ENCODE data around the gene PLCH2. TPM values are rescaled to one million over a fixed set of nuclear protein-coding genes. Genes with fewer than 3 reads are reported as not detected.

PLCH2 gene
- total RNA-seq, 1 experiment from 2014 or later, result 0.74 TPM

DNA sequence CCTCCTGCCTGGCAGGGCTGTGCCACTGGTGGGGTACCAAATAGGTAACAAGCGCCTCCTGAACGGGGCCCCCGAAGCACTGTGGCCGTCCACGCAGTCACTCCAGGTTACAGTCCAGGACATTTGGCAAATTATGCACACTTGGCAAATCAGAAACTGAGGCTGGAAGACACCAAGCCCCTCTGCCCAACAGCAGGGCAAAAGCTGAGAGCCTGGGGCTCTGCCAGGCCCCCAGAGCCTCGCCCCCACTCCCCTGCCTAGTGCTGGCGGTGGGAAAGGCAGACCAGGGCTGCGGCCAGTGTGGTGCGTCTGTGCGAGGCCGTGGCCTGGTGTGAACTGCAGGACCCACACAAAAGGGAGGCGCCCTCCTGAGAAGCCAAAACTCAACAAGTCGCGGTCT, 40.9 kb downstream of the PLCH2 start:
- DNase-seq (ENCODE audit: low read depth), result no peak
- in situ Hi-C loops (cut with HindIII; ENCODE audit: low pct_unique_long_range_greater_than_20kb, low sequenced_read_pairs), result no loop called here

DNA sequence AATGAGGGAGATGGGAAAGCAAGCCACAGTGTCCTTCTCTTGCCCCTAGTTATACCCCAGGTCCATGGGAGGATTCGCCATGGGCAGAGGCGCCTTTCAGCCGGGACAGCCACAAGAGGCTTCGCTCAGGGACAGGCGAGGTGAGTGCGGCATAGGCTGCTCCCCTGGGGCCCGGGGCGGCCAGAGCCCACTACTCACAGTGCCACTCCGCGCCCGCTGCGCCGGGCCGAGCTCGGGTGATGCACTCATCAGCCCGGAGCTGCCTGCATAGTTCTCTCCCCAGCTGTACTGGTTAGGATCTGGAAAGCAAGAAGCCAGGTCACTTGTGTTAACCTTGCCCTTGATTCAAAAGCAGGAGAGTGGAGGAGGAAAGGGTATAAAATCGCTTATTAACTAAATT, 41.9 kb downstream of the PLCH2 start:
- in situ Hi-C loops (cut with HindIII; ENCODE audit: low pct_unique_long_range_greater_than_20kb, low sequenced_read_pairs), result no loop called here
- DNase-seq (ENCODE audit: low read depth), result no peak

DNA sequence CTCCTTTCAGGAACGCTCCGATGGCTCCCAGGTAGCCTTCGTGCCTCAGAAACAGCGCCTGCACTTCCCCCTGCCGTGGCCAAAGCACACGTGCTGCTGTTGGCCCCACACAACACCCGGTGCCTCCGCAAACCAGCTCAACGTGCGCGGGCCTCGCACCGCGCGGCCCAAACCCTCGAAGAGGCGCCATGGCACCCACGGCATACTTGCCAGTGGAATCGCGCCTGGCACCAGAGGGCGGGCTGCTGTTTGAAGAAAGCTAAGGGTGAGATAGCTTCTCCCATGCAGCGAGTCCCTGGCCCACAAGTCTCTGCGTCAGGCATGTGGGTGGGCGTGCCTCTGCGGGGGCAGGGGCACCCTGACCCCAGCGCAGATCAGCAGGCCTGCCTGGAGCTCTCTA, 42.4 kb downstream of the PLCH2 start:
- no peak for DNase-seq (ENCODE audit: low read depth)
- in situ Hi-C loops (cut with HindIII; ENCODE audit: low pct_unique_long_range_greater_than_20kb, low sequenced_read_pairs), result no loop called here

DNA sequence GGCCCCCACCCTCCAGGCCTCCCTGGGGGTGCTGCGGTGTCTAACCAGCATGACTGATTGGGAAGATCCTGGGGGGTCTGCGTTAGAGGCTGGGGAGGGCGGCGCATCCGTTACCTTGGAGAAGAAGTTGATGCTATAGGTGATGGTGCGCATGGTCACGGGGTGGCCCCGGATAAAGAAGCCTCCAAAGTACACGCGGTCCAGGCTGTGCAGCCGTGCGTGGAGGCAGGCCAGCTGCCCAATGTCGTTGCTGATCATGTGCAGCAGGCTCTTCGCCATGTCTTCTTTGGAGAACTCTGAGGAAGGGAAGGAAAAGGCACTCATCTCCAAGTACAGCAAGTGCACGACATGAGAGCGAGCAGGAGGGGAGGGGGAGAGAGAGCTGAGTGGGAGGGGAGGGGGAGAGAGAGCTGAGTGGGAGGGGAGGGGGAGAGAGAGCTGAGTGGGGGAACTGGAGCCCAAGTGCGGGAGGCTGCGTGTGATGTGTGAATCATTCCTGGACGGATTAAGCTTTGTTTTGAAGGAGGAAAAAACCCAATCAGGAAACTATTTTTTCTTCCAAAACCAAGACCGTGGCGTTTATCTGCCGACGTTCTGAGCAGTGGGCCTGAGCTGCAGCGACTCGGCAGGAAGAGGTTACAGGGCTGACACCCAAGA, 43.1 kb downstream of the PLCH2 start:
- DNase-seq (ENCODE audit: low read depth), result no peak
- in situ Hi-C loops (cut with HindIII; ENCODE audit: low pct_unique_long_range_greater_than_20kb, low sequenced_read_pairs), result no loop called here

DNA sequence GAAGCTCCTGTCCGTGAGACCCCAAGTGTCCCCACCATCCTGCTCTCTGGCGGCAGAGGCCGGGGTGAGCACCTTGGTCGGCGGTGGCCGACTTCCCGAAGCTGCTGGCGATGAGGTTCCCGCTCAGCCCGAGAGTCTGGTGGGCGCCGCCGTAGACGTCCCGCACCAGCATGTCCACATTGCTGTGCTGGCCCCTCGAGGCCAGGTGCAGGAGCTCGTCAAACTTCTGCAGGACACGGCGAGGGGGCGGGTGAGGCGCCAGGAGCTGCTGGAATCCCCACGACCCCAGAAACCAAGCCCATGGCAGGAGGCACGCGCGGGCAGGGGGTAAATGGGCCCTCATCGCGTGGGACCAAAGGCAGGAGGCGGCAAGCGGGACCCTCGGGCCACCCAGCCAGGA, 43.6 kb downstream of the PLCH2 start:
- in situ Hi-C loops (cut with HindIII; ENCODE audit: low pct_unique_long_range_greater_than_20kb, low sequenced_read_pairs), result no loop called here
- DNase-seq (ENCODE audit: low read depth), result no peak

DNA sequence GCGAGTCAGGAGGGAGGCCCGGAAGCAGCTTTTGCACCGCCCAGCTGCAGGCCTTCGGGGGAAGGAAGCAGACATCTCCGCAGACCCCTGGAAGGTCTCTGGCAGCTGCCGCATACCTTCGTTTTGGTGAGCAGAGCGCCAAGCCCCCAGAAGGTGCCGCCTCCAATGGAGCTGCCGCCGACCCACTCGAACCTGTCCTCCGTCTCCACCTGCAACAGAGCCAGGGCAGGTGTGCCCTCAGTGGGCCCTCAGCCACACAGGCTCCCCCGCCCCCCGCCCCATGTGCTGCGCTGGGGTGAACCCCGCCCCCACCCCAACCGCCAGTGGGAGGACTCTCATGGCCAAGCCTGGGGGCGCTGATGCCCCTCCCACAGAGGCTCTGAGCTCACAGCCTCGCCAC, 44.1 kb downstream of the PLCH2 start:
- DNase-seq (ENCODE audit: low read depth), result no peak
- in situ Hi-C loops (cut with HindIII; ENCODE audit: low pct_unique_long_range_greater_than_20kb, low sequenced_read_pairs), result no loop called here

DNA sequence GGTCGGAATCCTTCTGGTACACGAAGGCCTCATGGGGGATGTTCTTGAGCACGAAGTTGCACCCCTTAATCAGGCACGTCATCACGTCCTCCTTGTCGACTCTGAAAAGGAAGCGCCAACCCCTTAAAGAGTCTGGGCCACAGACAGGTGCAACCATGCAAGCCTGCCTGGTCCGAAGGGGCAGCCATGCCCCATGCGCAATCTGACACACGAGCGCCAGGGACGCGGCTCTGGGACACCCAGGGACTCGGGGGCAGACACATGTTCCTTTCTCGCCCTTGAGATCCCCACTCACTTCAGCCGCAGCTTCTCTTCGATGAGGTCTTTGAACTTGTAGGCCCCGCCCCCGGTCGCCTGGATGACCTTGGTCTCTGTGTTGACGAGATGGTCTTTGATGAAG, 44.7 kb downstream of the PLCH2 start:
- in situ Hi-C loops (cut with HindIII; ENCODE audit: low pct_unique_long_range_greater_than_20kb, low sequenced_read_pairs), result no loop called here
- DNase-seq (ENCODE audit: low read depth), result no peak

DNA sequence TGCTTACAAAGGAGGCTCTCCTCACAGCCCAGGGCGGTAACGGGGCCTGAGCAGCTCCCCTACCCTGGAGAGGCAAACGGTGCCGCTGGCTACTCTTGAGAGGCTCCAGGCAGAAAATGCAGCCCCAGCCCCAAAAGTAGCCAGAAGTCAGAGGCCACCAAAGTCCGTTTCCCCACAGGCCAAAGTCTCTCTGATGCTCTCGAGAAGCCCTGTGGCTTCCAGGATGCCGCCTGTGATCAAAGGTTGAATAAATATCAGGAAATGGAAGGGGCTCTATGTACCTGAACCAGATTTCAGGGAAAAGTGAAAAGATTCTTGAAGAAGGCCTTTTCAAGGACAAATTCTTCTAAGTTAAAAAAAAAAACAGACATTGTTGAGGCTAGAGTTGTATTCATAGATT, 46.1 kb downstream of the PLCH2 start:
- DNase-seq (ENCODE audit: low read depth), result no peak
- in situ Hi-C loops (cut with HindIII; ENCODE audit: low pct_unique_long_range_greater_than_20kb, low sequenced_read_pairs), result no loop called here

DNA sequence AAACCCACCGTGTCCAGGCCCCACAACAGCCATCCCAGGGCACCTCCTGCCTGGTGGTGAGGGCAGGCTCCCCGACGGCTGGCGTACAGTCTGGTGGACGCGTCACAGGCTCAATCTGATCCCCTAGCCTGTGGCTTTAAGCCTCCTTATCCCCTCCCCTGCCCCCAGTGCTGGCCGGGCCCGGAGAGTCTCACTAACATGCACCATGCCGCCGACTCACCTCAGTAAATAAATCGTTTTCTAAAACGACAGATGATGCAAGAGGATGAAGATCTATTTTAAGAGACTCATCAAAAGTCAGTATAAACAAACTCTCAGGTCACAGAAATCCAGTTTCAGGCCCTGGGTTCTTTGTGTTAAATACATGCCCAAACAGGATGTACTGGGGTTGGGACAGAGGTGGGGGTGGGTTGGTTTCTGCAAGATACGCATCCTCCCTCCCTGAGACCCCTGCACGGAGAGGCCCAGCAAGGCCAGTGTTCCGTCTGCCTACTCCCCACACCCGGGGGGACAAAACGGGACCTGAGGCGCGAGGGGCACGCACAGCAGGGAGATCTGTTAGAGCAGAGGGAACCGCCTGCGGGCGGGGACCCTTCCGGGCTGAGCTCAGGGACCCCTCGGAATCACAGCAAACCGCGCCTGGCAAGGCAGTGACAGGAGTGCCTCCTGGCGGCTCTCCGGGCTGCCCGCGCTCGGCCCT, 47.3 kb downstream of the PLCH2 start:
- no peak for DNase-seq (ENCODE audit: low read depth)
- in situ Hi-C loops (cut with HindIII; ENCODE audit: low pct_unique_long_range_greater_than_20kb, low sequenced_read_pairs), result no loop called here

DNA sequence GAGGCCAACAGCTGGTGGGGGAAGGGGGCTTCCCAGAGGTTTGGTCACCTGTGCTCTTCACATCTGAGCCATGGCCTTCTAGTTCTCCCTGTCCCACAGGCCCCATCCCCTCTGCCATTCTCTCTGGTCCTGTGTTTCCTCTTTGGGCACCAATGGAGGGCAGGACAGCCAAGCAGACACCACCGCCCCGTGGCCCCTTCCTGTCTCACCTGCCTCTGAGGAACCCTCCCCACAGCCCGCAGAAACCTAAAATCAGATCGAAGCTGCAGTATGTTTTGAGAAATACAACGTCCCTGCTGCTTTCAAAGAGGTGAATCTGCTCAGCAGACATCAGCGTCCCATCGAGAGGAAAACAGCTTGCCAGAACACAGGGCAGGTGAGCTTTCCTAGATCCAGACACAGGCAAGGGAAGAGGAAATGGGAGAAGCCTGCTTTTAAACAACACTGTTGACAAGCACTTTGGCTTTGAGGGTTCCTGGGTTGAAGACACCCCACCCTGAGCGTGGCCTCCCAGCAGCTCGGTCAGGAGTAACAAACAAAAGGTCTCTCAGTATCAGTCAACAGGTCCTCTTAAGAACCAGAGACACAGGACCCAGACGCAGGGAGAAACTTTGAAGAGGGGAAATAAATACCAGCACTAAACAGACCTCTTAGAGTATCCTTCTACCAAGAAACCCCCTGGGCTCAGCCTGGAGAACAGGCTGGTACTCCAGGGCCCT, 48.0 kb downstream of the PLCH2 start:
- DNase-seq (ENCODE audit: low read depth), result no peak

DNA sequence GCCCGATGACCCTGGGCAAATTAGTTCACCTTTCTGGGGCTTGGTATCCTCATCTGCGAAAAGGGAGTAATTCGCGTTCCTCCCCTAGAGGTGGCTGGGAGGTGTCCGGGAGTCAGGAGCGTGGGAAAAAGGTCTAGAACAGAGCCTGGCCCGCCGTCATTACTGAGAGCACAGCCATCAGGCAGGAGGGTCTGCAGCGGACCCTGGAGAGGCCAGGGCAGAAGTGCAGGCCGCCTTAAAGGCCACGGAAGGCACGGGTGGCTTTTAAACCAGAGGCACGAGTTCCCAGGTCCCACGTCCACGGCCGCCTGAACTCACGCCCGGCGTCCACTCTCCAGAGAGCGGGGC, 49.5 kb downstream of the PLCH2 start:
- DNase-seq (ENCODE audit: low read depth), result no peak
- in situ Hi-C loops (cut with HindIII; ENCODE audit: low pct_unique_long_range_greater_than_20kb, low sequenced_read_pairs), result no loop called here

More for the DNA sequence above, 48.0 kb downstream of the PLCH2 start:
- in situ Hi-C loops (cut with HindIII; ENCODE audit: low pct_unique_long_range_greater_than_20kb, low sequenced_read_pairs), result no loop called here

DNA sequence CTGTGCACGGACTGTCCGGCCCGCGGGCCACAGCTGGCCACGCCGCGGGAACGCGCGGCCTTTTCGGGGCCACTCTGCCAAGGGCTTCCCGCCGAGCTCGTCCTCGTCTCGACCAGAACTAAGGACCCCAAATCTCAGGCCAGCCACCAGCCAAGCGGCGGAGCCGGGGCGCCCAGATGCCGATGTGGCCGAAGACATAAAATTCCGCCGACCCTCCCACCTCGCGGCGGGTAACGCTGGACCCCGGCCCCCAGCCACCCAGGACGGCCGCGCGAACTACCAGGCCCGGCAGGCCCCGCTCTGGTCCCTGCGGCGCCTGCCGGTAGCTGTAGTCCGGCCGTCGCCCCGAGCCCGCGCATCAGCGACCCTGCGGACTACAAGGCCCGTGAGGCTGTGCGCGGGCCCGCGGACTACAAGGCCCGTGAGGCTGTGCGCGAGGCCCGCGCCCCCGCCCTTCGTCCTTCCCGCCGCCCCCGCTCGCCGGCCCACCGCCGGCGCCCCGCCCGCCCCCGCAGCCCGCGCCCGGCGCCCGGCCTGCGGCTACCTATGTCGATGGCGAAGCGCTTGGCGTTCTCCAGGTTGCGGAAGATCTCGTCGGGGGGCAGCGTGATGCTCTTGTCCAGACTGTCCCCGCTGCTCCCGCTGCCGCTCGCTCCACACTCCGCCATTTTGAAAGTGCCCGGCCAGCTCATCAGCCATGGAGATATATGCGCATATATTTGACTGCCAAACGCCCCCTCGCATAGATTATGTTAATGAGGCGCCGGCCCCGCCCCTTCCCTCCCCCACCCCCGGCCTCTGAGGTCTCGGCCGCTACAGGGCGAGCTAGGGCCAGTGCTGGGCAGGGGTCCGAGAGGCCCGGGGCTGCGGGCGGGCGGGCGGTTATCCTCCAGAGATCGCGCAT, 50.1 kb downstream of the PLCH2 start, which contains the start of gene PANK4:
TSS of gene PANK4 (minus strand) at position 677 of the 904 bp plus-strand sequence. CDS start at position 668, 9 bp downstream.
- peak; percentile 72 for DNase-seq (ENCODE audit: low read depth)
- in situ Hi-C loops (cut with HindIII; ENCODE audit: low pct_unique_long_range_greater_than_20kb, low sequenced_read_pairs), result no loop called here

DNA sequence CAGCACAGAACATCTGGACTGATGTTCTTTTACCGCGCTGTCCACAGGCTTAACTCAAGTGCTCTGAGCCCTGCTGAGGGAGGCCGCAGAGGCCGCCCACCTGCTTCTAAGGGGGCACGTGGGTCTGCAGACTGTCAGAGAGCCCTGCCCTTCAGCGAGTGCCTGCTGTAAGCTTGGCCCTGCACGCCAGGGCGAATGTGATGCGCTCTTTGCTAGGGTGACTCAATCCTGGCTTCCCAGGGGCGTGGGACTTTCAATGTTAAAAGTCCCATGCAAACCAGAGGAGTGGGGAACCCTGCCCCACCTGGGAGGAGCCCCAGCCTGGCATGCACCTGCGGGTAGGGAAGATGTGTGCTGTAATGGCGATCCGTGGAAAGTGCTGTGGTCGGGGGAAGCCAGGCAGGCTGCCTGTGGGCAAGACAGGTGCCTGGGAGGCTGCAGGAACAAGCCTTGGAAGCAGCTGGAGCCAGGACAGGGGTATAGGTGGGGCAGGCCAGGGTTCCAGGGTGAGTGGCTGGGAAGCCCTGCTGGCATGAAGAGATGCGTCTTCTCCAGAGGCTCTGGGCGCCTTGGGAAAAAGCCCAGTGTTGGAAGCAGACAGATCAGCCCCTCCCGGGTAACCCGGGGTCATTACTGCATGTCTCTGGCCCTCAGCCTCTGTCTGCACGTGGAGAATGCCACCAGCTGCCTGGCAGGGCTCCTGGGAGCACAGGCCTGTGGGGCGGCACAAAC, 50.9 kb downstream of the PLCH2 start:
- in situ Hi-C loops (cut with HindIII; ENCODE audit: low pct_unique_long_range_greater_than_20kb, low sequenced_read_pairs), result no loop called here
- peak; percentile 47 for DNase-seq (ENCODE audit: low read depth)

DNA sequence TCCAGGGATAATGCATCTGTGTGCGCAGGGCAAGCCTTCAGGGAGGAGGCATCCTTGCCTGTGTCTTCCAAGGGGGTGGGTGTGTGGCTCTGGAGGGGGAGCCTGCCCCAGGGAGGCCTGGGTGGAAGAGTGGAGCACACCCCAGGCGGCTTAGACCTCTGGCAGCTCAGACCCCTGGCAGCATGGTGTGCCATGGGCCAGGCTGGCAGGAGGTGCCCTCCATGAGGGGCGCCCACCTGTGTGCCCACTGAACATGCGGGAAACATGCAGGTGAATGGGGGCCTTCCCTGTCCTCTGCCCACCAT, 51.4 kb downstream of the PLCH2 start:
- in situ Hi-C loops (cut with HindIII; ENCODE audit: low pct_unique_long_range_greater_than_20kb, low sequenced_read_pairs), result no loop called here

DNA sequence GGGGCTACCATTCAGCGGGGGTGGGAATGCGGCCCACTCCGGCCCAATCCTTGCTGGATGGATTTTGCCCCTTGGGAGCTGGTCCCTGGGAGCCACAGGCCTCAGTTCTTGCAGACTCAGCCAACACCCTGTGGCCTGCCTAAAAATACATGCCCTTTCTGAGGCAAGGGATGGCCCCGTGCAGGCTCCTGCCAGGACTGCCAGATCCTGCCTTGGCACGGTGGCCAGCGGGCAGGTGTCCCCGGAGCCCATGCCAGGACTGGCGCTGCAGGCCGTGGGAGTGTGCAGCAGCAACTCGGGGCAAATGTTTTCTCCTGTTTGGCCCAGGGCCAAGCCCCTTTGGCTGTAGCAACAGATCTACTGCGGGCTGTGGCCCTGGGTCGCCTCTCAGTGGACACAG, 51.9 kb downstream of the PLCH2 start:
- in situ Hi-C loops (cut with HindIII; ENCODE audit: low pct_unique_long_range_greater_than_20kb, low sequenced_read_pairs), result no loop called here
- no peak for DNase-seq (ENCODE audit: low read depth)

More for the DNA sequence above, 51.4 kb downstream of the PLCH2 start:
- no peak for DNase-seq (ENCODE audit: low read depth)

DNA sequence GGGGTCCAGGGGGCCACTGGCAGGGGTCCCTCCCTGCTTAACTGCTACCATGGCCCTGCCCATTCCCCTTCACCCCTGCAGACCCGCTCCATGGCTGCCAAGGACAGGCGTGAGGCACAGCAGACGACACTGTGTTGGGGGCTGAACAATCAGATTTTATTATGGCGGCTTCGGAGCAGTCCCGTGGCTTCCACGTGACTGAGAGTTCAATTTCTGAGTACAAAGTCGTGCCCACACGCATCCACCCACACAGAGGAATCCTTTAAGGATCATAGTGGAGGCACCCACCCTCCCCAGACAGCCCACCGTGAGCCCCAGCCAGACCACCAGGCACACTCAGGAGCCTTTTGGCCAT, 52.5 kb downstream of the PLCH2 start:
- DNase-seq (ENCODE audit: low read depth), result no peak
- in situ Hi-C loops (cut with HindIII; ENCODE audit: low pct_unique_long_range_greater_than_20kb, low sequenced_read_pairs), result no loop called here

DNA sequence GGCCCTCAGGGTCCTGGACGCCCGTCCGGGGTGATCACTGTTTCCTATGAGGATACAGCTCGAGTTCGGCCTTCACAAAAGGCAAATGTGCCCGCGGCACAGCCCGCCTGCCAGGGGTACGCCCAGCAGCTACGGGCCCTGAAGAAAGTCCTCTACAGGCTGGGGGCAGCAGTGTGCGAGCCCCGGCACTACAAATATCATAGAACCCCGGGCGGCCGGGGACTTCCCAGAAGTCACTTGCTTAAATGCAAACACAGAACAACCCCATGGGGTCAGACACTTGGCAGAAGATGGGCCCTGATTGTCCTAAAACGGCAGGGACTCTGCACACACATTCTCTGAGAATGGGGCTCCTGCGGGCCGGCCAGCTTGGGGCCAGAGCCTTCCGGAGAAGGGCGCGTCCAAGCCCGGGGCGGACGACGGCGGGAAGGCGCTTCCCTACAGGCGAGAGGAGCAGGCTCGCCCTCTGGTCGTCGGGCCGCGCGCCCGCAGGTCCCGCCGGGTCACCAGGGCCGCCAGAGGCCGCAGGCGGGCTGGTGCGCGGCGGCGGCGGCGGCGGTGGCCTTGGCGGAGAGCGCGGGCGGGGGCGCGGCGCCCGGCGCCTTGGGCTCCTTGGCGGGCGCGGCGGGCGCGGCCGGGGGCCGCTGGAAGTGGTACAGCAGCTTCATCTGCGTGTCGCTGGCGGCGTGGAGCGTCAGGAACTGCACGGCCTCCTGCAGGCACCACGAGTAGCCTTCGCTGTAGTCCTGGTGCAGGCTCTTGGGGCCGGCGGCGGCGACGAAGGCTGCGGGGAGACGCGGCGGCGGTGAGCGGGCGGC, 53.1 kb downstream of the PLCH2 start:
- in situ Hi-C loops (cut with HindIII; ENCODE audit: low pct_unique_long_range_greater_than_20kb, low sequenced_read_pairs), result no loop called here
- no peak for DNase-seq (ENCODE audit: low read depth)
